RCC 7860 (cell line): ENCODE data around the gene ARHGAP10.
A peak's percentile ranks its signal among the peaks of the same experiment; 100 is the strongest.

Source experiments
- DNase-seq: peaks from one replicate; pipeline ENCODE4 v3.0.0-alpha.2; 2015; ENCODE audit warnings: low spot score
- FAIRE-seq: peaks from 2 replicates; lab custom pipeline; 2012; peaks lifted over from hg19 to GRCh38; lab: Jason Lieb, UNC

Gene ARHGAP10

GRCh38 chr4:148017801-148018200, 285.9 kb downstream of the ARHGAP10 start:
- FAIRE-seq (no peak), DNase-seq (no peak)

DNA sequence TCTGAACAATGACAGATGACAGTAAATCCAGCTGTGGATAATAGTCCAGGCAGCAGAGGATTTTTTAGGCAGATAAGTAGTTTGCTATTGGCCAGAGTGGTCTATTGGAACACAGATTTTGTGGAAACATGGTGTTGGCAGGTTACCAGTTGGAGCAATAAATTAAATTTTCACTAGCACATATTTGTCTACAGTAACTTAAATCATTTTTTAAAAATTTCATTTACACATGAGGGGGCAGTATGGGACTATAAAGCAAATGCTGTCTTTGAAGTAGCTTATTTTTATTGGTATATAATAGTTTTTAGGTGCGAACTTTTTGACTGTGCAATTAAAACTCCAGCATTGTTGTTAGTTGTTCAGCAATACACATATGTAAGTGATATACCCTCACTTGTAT, 289.8 kb downstream of the ARHGAP10 start:
- FAIRE-seq (no peak), DNase-seq (no peak)

- DNase-seq (no peak), FAIRE-seq (no peak)
Measured at GRCh38 chr4:148022975-148023374, 291.1 kb downstream of the ARHGAP10 start.

DNA sequence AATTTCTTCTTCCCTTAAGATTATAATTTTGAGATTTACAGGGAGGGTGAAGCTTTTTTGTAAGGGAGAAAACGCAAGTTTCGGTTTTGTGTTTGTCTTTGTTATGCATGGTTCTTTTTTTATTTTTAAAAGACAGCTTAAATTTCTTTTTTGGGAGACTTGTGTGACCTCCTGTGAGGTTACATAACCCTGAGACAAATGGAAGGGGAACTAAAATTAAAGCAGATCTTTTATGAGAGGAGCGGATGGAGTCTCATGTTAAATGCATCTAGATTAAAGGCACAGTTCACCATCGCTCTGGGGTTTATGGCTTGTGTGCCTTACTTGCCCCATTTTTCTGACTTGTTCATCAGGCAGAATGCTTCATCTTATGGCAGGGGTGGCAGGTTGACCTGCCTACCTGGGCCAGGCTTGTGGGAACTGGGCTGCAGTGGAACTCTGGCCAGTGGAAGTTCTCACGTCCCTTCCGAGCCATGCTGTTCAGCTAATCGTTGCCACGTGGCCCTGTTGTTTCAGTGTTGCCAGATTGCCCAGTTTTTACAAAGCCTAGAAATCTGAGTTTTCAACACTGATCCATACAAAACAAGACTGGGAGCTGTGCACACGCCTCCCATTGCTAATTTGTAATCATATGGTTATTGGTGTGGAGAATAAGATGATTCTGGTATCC, 291.8 kb downstream of the ARHGAP10 start:
- DNase-seq = no peak
- no peak for FAIRE-seq

GRCh38 chr4:148025981-148026380, 294.1 kb downstream of the ARHGAP10 start:
- DNase-seq (no peak), FAIRE-seq (no peak)

GRCh38 chr4:148027201-148027600, 295.3 kb downstream of the ARHGAP10 start:
- DNase-seq = no peak
- no peak for FAIRE-seq

GRCh38 chr4:148029781-148030180, 297.9 kb downstream of the ARHGAP10 start:
- no peak for FAIRE-seq

GRCh38 chr4:148030193-148030873, 298.4 kb downstream of the ARHGAP10 start:
- DNase-seq (no peak), FAIRE-seq (no peak)

More at GRCh38 chr4:148029781-148030180, 297.9 kb downstream of the ARHGAP10 start:
- DNase-seq = no peak

DNA sequence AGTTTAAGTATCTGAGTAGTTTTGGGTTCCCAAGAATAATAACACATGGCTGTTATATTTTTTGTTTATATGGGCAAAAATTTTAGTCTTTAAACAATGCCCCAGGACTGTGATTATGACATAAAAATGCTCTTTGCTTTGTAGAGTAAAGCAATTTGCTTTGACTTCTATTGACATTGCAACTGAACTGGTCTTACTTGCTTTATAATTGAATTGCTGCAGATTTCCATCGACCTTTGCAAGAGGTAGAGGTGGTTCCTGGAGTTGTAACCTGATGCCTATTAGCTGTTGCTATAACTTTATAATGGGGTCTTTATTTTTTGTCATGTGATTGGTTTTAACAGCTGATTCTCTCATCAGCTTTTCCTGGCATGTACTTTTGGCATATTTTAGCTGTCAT, 302.9 kb downstream of the ARHGAP10 start:
- DNase-seq (no peak), FAIRE-seq (no peak)

DNA sequence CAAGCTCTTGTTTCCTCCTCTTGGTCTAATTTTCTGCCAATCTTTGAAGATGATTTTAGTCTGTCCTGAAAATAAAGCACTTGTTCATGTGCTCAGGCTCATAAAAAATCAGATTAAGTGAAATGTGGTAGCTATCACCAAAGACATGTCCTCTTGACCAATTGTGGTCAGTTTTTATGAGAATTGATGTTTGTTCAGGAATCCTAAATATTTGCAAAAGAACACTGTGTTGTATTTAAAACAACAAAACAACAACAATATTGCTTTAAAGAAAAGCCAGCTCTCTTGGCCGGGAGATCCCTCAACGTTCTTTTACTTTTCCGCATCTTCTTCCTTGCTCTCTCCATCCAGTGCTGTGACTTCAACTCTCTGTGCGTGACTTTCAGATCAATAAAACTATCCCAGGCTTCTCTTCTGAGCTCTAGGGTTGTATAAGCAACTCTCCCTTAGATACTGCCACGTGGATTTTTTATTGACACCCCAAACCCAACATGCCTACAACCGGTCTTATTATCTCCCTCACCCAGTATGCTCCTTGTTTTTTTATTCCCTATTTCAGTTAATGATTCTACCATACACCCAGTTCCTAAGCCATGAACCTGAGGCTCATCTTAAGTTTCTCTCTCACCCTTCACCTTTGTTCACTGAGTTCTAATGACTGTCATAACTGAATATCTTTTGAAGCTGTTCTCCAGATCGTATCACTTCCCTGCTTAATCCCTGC, 309.9 kb downstream of the ARHGAP10 start:
- DNase-seq (no peak), FAIRE-seq (no peak)

GRCh38 chr4:148044089-148044911, 312.4 kb downstream of the ARHGAP10 start:
- DNase-seq = no peak
- no peak for FAIRE-seq

DNA sequence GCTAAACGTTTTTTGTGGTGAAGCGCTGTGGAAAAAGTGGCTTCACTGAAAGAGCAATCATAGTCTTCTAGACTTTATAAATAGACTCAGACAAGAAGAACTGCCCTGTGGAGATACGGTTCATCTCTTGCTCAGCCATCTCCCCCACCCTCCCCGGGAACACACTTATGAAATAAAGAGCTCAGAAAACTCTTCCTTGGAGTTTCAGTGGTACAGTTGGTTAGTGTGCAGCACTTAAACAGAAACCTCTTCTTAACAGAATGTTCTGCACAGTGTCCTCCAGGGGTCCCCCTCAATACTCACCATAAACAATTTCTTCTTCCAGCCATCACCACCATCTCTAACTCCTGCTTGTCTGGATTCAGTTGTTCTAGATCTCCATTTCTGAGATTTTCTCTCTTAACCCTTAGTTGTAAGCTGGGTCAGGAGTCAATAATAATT, 313.0 kb downstream of the ARHGAP10 start:
- FAIRE-seq (no peak), DNase-seq (no peak)

GRCh38 chr4:148048598-148048997, 316.7 kb downstream of the ARHGAP10 start:
- FAIRE-seq = no peak
- DNase-seq = no peak

GRCh38 chr4:148051403-148051802, 319.5 kb downstream of the ARHGAP10 start:
- no peak for DNase-seq
- no peak for FAIRE-seq

DNA sequence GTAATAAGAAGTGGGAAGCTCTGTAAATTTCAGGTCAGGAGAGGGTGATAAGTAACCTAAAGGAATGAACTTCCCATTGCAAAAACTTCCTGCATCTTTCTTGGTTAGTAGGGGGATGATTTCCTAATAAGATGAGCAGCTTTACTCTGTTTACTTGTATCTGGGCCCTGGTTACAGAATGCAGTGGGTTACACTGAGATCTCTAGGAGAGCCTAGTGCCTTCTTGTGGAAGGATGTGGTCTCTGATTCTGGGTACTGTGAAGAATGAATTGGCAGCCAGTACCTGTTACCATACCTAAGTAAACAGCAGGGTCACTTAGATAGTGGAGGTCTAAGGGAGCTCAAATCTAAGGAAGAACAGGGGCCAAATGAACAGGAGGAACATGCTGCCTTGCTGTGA, 320.6 kb downstream of the ARHGAP10 start:
- DNase-seq (no peak), FAIRE-seq (no peak)

DNA sequence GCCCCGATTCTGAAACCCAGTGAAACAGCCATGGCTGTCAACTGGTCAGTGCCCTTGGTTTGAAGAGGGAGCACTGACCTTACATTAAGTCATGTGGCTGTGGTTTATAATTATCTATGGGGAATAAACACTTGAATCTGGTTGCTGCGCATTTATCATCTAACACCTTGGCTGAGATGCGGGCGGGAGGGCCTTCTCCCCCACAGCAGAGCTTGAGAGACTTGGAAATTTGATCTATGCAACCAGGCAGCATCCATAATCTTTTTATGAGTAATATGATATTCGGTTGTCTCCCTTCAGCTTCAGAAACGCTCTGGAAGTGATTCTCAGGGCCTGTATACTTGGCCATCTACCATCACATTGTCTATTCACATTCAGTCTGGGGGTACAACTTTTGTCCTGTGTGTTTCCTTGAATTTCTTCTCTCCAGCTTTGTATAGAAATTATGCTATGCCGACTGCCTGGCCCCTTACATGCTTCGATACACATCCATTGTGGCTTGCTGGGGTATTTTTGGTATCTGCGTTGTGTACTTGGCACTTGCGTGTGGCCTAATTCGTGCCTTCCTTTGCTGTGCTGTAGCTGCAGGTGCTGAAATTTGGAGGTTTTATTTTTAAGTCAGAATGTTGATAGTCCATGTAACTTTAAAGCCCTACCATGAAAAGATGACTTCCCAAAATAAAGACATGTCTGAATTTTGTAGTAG, 321.6 kb downstream of the ARHGAP10 start:
- FAIRE-seq = no peak
- DNase-seq = no peak

GRCh38 chr4:148054275-148054674, 322.4 kb downstream of the ARHGAP10 start:
- DNase-seq (no peak), FAIRE-seq (no peak)

DNA sequence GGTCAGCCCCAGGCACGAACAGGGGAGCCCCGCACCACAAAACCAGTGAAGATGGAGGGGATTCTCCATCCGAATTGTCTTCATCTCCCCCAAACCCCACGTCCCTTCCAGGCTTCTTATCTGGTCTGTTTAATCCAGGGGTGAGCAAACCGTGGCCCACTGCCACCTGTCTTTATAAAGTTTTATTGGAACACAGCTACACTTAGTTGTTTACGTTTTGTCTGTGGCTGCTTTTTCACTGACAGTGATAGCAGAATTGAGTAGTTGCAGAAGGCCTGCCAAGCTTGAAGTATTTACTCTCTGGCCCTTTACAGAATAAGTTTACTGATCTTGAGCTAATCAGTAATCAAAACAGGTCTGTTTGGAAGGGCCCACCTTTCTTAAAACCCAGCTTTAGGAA, 324.0 kb downstream of the ARHGAP10 start:
- FAIRE-seq (no peak), DNase-seq (no peak)

DNA sequence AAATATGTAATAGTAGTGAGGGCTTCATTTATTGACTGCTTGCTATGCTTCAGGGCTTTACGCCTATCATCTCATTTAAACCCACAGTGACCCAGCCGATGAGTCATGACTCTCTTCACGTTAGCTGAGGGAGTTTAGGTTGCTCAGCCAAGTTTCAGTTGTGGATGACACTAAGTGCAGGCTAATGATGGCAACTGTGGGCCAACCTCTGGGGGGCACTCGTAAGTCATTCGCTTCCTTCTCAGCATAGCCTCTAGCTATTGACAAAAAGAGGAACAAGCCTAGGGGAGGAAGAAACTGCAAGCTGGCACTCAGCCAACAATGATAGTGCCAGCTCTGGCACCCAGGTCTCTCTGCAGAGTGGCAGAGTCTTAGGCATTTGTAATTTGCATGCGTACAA, 325.0 kb downstream of the ARHGAP10 start:
- peak; percentile 40 for DNase-seq
- FAIRE-seq = peak; percentile 53

DNA sequence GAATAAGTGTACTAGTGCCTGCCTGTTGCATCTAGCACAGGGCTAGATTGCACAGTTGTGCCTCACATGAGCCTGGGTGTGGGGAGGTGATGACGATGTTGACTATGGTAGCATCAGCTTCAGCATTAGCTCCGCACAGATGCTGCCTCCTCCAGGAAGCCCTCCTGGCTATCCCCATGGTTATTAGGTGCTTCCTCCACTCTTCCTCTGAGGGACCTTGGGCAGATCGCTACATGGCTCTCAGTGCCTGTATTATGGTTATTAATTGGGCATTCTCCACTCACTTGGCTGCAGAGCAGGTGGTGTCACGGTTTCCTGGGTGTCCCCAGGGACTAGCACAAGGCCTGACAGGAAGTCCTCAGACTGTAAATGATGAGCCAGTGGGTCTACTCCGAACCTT, 325.6 kb downstream of the ARHGAP10 start:
- FAIRE-seq = no peak
- no peak for DNase-seq
